Lower leg skin (tissue), 4 donors: Measurements from ENCODE around the gene CXXC5. TPM values are rescaled to one million over a fixed set of nuclear protein-coding genes. Genes with fewer than 3 reads are reported as not detected.
A peak's percentile ranks its signal among the peaks of the same experiment; 100 is the strongest.

Experiments
- DNase-seq, 2 donors: peaks; one replicate each; pipeline ENCODE4 v3.0.0-alpha.2; 2019; ENCODE audit warnings: low spot score in 2 of 2
- H3K4me3 ChIP-seq: fragments of 200-600 bp; sonication (generic); 2 replicates; pipeline ENCODE4 v1.5.1; 2017; ENCODE audit warnings: mild to moderate bottlenecking, low read depth; ENCODE audit not compliant: poor library complexity, severe bottlenecking
- CTCF ChIP-seq, 3 donors: fragments of 450-650 bp; IDR thresholded peaks; one replicate each; pipeline ENCODE4 v1.5.1; 2016; ENCODE audit warnings: antibody characterized with exemption in 3 of 3, mild to moderate bottlenecking in 3 of 3, moderate library complexity in 2 of 3
- POLR2A ChIP-seq, 2 donors: fragments of 450-650 bp; IDR thresholded peaks; one replicate each; pipeline ENCODE4 v1.6.1; 2016 to 2017; ENCODE audit warnings: antibody characterized with exemption in 2 of 2, mild to moderate bottlenecking in 1 of 2, moderate library complexity in 1 of 2
- WGBS, 2 donors: methylation state at CpG; one replicate each; pipeline ENCODE4 v1.1.5; 2018; 5-methylcytosine and 5-hydroxymethylcytosine counted together
- intact Hi-C: fragments of 100-400 bp; cut with DNase I; formaldehyde crosslinking; loops from one replicate; pipeline ENCODE4 v1.15.0; 2023; ENCODE audit warnings: low total_unique reads
- total RNA-seq, 4 donors: library from RNA; depleted of rRNA; stranded (reverse); fragments of >200 nt; gene quantifications; one replicate each; pipeline ENCODE4 v1.1.0, GENCODE V29; 2016

CXXC5 gene
- total RNA-seq, 4 donors from 2014 or later, result 36.4 to 69.3 (median 45.2) TPM

GRCh38 chr5:139695178-139695573, 47.0 kb downstream of the CXXC5 start:
- intact Hi-C loops, result no loop called here
- 87 to 100% methylated on average over 2 of the region's 2 CpGs for WGBS, 2 donors
- no peak for TF ChIP-seq CTCF (IDR thresholded peaks at IDR 0.05)
- no peak for TF ChIP-seq POLR2A (IDR thresholded peaks at IDR 0.05)
- no peak overlapping the region for H3K4me3 ChIP-seq
- no peak for DNase-seq

- 58 to 62% methylated on average over 21 of the region's 21 CpGs for WGBS, 2 donors
- no peak overlapping the region for H3K4me3 ChIP-seq
- TF ChIP-seq CTCF (IDR thresholded peaks at IDR 0.05) (no peak), POLR2A (IDR thresholded peaks at IDR 0.05) (no peak)
- intact Hi-C loops, result no loop called here
- DNase-seq, result no peak
These were observed 48.2 kb downstream of the CXXC5 start for GRCh38 chr5:139696167-139696893.

- WGBS, 2 donors, result 1 to 2% methylated on average over 21 to 32 of the region's 55 CpGs
- peak; percentile 56 to 94 for DNase-seq
- TF ChIP-seq CTCF (IDR thresholded peaks at IDR 0.05) (no peak), POLR2A (IDR thresholded peaks at IDR 0.05) (no peak)
- H3K4me3 ChIP-seq, result peak overlapping the region; percentile 10
- intact Hi-C loops, result no loop called here
These were observed 48.9 kb downstream of the CXXC5 start for GRCh38 chr5:139696894-139697658.

- peak; percentile 59 to 97 for DNase-seq
- intact Hi-C loops, result no loop called here
- WGBS, 2 donors, result 22 to 27% methylated on average over 13 of the region's 13 CpGs
- no peak overlapping the region for H3K4me3 ChIP-seq
- TF ChIP-seq CTCF (IDR thresholded peaks at IDR 0.05), result no peak
- TF ChIP-seq POLR2A (IDR thresholded peaks at IDR 0.05), result no peak
These were observed 50.5 kb downstream of the CXXC5 start for GRCh38 chr5:139698490-139699146.

GRCh38 chr5:139699351-139699750, 51.2 kb downstream of the CXXC5 start:
- WGBS, 2 donors, result 93 to 96% methylated on average over 2 of the region's 2 CpGs
- DNase-seq, result no peak
- TF ChIP-seq POLR2A (IDR thresholded peaks at IDR 0.05), result no peak
- no peak for TF ChIP-seq CTCF (IDR thresholded peaks at IDR 0.05)
- H3K4me3 ChIP-seq, result no peak overlapping the region
- intact Hi-C loops, result no loop called here
